Ovary (tissue), 9 donors: ENCODE data around the gene DHX16. TPM values are rescaled to one million over a fixed set of nuclear protein-coding genes. Genes with fewer than 3 reads are reported as not detected.

Experiments
- DNase-seq, 5 donors: peaks; one replicate each; pipeline ENCODE4 v3.0.0-alpha.2; 2019 to 2020
- H3K27ac ChIP-seq, 2 donors: fragments of 200-600 bp; one replicate each; pipeline versions ENCODE4 v1.5.1 to v1.8.0; 2019 to 2022
- H3K27me3 ChIP-seq: fragments of 200-600 bp; one replicate; pipeline ENCODE4 v1.8.0; 2022
- H3K36me3 ChIP-seq: fragments of 200-600 bp; sonication (generic); one replicate; pipeline ENCODE4 v1.5.1; 2019
- H3K4me1 ChIP-seq: one replicate; pipeline ENCODE4 v1.8.1; 2013; ENCODE audit warnings: mild to moderate bottlenecking, moderate library complexity; ENCODE audit not compliant: insufficient read depth
- H3K4me3 ChIP-seq: fragments of 200-600 bp; sonication (generic); one replicate; pipeline ENCODE4 v1.5.1; 2017
- H3K9me3 ChIP-seq, 2 donors: fragments of 200-600 bp in 1 of 2; sonication (generic) in 1 of 2; one replicate each; pipeline versions ENCODE4 v1.5.1 to v1.8.1; 2013 to 2019; ENCODE audit warnings: mild to moderate bottlenecking in 1 of 2, moderate library complexity in 1 of 2
- CTCF ChIP-seq, 3 donors: fragments of 450-650 bp in 2 of 3; fragments of 200-600 bp in 1 of 3; IDR thresholded peaks; one replicate each; pipeline versions ENCODE4 v1.5.1 to v1.8.0; 2016 to 2022; ENCODE audit warnings: antibody characterized with exemption in 3 of 3, mild to moderate bottlenecking in 1 of 3
- EP300 ChIP-seq: sonication (generic); formaldehyde crosslinking; IDR thresholded peaks from one replicate; pipeline ENCODE4 v1.6.1; 2017; ENCODE audit warnings: antibody characterized with exemption
- POLR2A ChIP-seq: fragments of 450-650 bp; IDR thresholded peaks from one replicate; pipeline ENCODE4 v1.6.1; 2017; ENCODE audit warnings: antibody characterized with exemption, mild to moderate bottlenecking, moderate library complexity
- WGBS, 3 donors: extraction: QIAGEN DNeasy Blood & Tissue Kit in 1 of 3; methylation state at CpG; one replicate each; pipeline versions ENCODE4 v1.1.5 to v1.1.7; 2013 to 2017; 5-methylcytosine and 5-hydroxymethylcytosine counted together
- intact Hi-C, 4 donors: fragments of 100-400 bp; cut with DNase I; formaldehyde crosslinking; loops; one replicate each; pipeline versions ENCODE4 v1.11.0 to v1.15.1; 2022 to 2023
- polyA plus RNA-seq, 2 donors: library from polyadenylated mRNA; stranded (reverse); fragments of 200-250 nt in 1 of 2; fragments of 350-450 nt in 1 of 2; fragmentation: Illumina TruSeq in 1 of 2; extraction: RNeasy Lipid Tissue Mini Kit (QIAGEN cat#74804) in 1 of 2; gene quantifications; one replicate each; pipeline ENCODE4 v1.2.3, GENCODE V29; 2013 to 2014
- total RNA-seq, 7 donors: library from RNA; depleted of rRNA in 2 of 7; stranded (reverse); fragments of >200 nt in 2 of 7; fragmentation: NEBNext Ultra II Directional in 3 of 7; extraction: Animal tissue kit (Norgen Biotek cat#: 25700) in 3 of 7; gene quantifications; one replicate each; pipeline versions ENCODE4 v1.1.0 to v1.2.4, GENCODE V29; 2016 to 2023
- donor health status: DM: no; HTN: no; CAD: no; lungs with moderate emphysema.
- donor health status: DM: no; HTN: no; CAD: no.
- donor health status: Bipolar disorder and iron deficiency.
- donor health status: DM: yes; HTN: yes; CAD: no.
- donor health status: DM: no; HTN: no; CAD: no.
- donor health status: DM: yes; HTN: yes; CAD: no.

Gene DHX16
- total and polyA plus RNA-seq, 9 donors = 18.0 to 27.4 (median 22.5) TPM

DNA sequence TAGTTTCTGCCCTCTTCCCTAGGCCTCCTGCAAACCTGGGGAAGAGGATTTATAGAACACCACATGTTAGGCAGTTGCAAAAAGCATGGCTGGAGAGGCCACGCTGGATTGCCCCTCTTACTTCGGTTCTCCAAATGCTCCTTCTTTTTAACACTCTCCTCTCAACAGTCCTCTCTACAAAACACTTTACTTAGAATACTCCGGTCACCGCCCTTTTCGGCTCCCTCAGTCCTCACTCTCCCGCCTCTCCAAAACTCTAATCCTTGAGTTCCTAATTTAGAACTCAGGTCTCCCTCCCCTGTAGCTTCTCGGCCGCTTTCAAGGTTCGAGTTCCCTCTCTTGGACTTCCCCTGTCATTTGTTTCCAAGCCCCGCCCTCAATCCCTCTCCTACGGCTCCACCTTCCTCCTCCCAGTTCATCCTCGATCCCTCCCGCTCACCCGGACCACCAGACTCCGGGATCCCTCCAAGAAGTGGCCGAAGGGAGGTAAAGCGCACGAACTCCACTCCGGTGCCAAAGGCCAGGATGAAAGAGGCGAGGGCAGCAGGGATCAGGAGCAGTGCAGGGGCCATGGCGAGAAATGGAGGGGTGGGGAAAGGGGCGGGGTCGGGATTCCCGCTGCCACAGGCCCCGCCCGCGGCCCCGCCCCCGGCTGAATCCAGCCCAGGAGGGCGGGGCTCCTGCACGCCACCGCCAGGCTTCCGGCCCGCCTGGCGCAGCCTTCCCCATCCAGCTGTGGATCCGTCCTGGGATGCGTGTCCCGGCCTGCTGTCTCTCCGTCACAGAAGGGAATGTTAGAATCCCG lies 17.8 kb upstream of the DHX16 start, which contains the start of gene NRM:
TSS of gene NRM (minus strand) at position 582 of the 805 bp plus-strand sequence. CDS start at position 572, 10 bp downstream.
- peak within 1 kb of the TSS; percentile 73 for H3K4me3 ChIP-seq
- peaks cover 5% of the 10 kb centered on the region for H3K4me1 ChIP-seq
- no peak for TF ChIP-seq CTCF (IDR thresholded peaks at IDR 0.05)
- no peak for TF ChIP-seq EP300
- no peak for TF ChIP-seq POLR2A
- H3K36me3 ChIP-seq = no peaks in the 10 kb centered on the region
- 0 to 1% (median 0%) methylated on average over 40 of the region's 40 CpGs for WGBS, 3 donors
- H3K9me3 ChIP-seq = no peaks in the 10 kb centered on the region
- no peaks in the 10 kb centered on the region for H3K27me3 ChIP-seq
- intact Hi-C loops = no loop called here
- peak; percentile 89 to 92 (median 91) for DNase-seq
- peak within 1 kb of the TSS; percentile 30 to 81 for H3K27ac ChIP-seq

DNA sequence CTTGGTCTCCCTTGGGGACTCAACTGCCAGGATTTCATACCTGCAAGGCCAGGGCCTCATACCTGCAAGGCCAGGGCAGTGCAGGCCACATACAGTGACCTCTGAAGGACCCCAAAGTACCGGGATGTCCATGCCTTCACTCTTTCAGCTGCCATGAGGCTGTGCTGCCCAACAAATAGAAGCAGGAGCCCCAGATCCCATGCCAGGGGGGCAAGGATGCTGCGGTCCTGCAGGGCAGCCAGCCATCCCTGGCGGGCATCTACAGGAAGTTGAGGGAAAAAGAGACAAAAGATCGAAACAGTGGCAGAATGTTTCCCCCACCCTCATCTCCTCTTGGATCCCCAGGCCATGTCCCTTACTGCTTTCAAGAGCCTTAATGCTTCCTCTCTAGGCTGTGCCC lies 17.2 kb upstream of the DHX16 start:
- WGBS, 3 donors = 25 to 29% (median 28%) methylated on average over 4 of the region's 4 CpGs

GRCh38 chr6:30689022-30689865 lies 16.4 kb upstream of the DHX16 start:
- intact Hi-C loops = loop anchor here in 3 of 4 donors (5.0 to 10.0 kb wide), 2 partner anchors 72 to 196 kb away; partner anchors contain the start of genes DDR1 (in 2 of the 3), MRPS18B (in 1 of the 3) and PPP1R10 (in 1 of the 3)
- WGBS, 3 donors = 83 to 84% (median 83%) methylated on average over 11 of the region's 11 CpGs
- H3K4me1 ChIP-seq = peaks cover 6% of the 10 kb centered on the region
- H3K9me3 ChIP-seq = no peaks in the 10 kb centered on the region
- TF ChIP-seq EP300 (no peak), POLR2A (no peak), CTCF (IDR thresholded peaks at IDR 0.05) (no peak)
- H3K27me3 ChIP-seq = no peaks in the 10 kb centered on the region
- H3K27ac ChIP-seq = no peak overlapping the region
- no peak overlapping the region for H3K4me3 ChIP-seq
- no peaks in the 10 kb centered on the region for H3K36me3 ChIP-seq
- DNase-seq = peak in 2 of 5 donors; percentile 35 to 38

More for the DNA sequence above, 17.2 kb upstream of the DHX16 start:
- Histone ChIP-seq H3K36me3 (no peaks in the 10 kb centered on the region), H3K4me1 (peaks cover 8% of the 10 kb centered on the region), H3K27me3 (no peaks in the 10 kb centered on the region), H3K9me3 (no peaks in the 10 kb centered on the region), H3K4me3 (peak overlapping the region; percentile 73), H3K27ac (peak overlapping the region in 1 of 2 donors; percentile 81)
- intact Hi-C loops = loop anchor here in 3 of 4 donors (5.0 to 10.0 kb wide), 2 partner anchors 73 to 195 kb away; partner anchors contain the start of genes DDR1 (in 2 of the 3), MRPS18B (in 1 of the 3) and PPP1R10 (in 1 of the 3)
- DNase-seq = peak in 2 of 5 donors; percentile 39 to 45
- no peak for TF ChIP-seq CTCF (IDR thresholded peaks at IDR 0.05)
- no peak for TF ChIP-seq EP300
- TF ChIP-seq POLR2A = no peak

- Histone ChIP-seq H3K9me3 (no peaks in the 10 kb centered on the region), H3K4me1 (peaks cover 8% of the 10 kb centered on the region), H3K27ac (peak overlapping the region in 1 of 2 donors; percentile 95), H3K4me3 (no peak overlapping the region), H3K27me3 (no peaks in the 10 kb centered on the region), H3K36me3 (no peaks in the 10 kb centered on the region)
- no peak for TF ChIP-seq EP300
- TF ChIP-seq POLR2A = no peak
- no peak for TF ChIP-seq CTCF (IDR thresholded peaks at IDR 0.05)
- DNase-seq = peak in 2 of 5 donors; percentile 41
- 87 to 93% (median 87%) methylated on average over 9 of the region's 9 CpGs for WGBS, 3 donors
- intact Hi-C loops = loop anchor here in 3 of 4 donors (5.0 to 10.0 kb wide), 2 partner anchors 71 to 196 kb away; partner anchors contain the start of genes DDR1 (in 2 of the 3), MRPS18B (in 1 of the 3) and PPP1R10 (in 1 of the 3)
Observed at GRCh38 chr6:30688569-30688968, 15.8 kb upstream of the DHX16 start.
